Cardiac fibroblast (primary cell): ENCODE data around the gene PASK.
"Not testable (repeated sequence)": the region's sequence is repeated elsewhere in the genome, so short reads cannot be mapped to it uniquely, and the experiment has no call there.

Experiments
- DNase-seq, 2 donors: peaks; one replicate each; pipeline versions ENCODE4 v3.0.0 to v3.0.0-alpha.2; 2010; ENCODE audit warnings: low read depth in 2 of 2
- H3K4me3 ChIP-seq, 2 donors: replicated peaks in 1 of 2; 1 replicate in 1 of 2; 2 replicates in 1 of 2; pipeline ENCODE4 v1.5.1; 2011; ENCODE audit warnings: low read depth in 2 of 2, low read length in 2 of 2, mild to moderate bottlenecking in 2 of 2, moderate library complexity in 1 of 2
- CTCF ChIP-seq: IDR thresholded peaks from one replicate; pipeline ENCODE4 v1.5.1; 2011; ENCODE audit warnings: low read depth, mild to moderate bottlenecking, low read length, inconsistent platforms

Gene PASK

GRCh38 chr2:241148891-241149674 lies at the start of gene PASK:
PASK (minus strand) TSS chr2:241149472; CDS start chr2:241143032, 6,440 bp downstream.
- TF ChIP-seq CTCF: no peak
- DNase-seq: peak; percentile 94 to 95
- peak within 1 kb of the TSS; percentile 84 to 85 for H3K4me3 ChIP-seq

- no peak for TF ChIP-seq CTCF
- no peak for DNase-seq
- H3K4me3 ChIP-seq: no peak overlapping the region
These were observed 49.4 kb upstream of the PASK start for GRCh38 chr2:241198381-241199279.

DNA sequence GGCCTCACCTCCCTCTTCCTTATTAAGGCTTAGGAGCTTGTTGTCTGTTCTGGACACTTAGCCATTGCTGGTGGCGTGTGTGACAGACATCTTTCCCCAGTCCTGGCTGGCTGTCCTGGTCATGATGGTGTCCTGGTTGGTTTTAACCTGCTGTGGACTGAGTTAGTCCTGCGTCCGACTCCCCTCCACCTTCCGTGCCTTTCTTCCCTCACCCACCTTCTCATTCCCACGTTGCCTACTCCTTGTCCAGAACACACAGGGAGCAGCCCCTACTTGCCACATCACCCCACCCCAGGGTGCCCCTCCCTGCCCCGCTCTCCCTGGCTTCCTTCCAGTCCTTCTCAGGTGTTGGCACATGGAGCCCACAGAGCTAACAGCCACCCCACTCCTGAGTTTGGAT lies 48.7 kb upstream of the PASK start:
- no peak for DNase-seq
- no peak overlapping the region for H3K4me3 ChIP-seq
- no peak for TF ChIP-seq CTCF

DNA sequence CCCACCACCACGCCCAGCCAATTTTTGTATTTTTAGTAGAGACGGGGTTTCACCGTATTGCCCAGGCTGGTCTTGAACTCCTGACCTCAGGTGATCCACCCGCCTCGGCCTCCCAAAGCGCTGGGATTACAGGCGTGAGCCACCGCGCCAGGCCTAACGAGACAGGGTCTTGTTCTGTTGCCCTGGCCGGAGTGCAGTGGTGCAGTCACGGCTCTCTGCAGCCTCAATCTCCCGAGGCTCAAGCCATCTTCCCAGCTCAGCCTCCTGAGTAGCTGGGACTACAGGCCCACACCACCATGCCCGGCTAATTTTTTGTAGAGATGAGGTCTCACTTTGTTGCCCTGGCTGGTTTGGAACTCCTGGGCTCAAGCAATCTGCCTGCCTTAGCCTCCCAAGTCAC lies 48.0 kb upstream of the PASK start:
- H3K4me3 ChIP-seq, DNase-seq: not testable (repeated sequence)

DNA sequence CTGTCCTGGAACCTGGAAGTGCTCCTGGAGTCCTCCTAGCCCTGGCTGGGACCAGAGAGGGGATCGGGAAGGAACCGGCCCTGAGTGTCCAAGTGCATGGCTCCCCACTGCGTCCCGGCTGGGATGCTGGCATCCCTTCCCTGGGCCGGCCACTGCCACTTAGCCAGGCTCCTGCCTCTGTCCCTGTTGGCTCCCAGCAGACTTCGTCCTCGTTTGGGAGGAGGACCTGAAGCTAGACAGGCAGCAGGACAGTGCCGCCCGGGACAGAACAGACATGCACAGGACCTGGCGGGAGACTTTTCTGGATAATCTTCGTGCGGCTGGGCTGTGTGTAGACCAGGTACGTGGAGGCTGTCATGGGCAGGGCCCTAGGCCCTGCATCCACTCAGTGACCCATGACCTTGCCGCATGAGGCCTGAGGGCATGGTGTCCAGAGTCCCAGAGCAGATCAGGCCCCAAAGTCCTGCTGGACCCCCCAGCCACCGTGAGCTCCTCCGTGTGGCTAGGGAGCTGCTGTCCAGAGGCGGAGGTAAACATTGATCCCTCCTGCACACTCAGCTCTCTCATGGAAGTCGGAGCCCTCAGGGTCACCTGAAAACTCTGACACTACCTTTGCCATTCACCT lies 46.3 kb upstream of the PASK start:
- no peak for DNase-seq
- no peak overlapping the region for H3K4me3 ChIP-seq
- TF ChIP-seq CTCF: no peak

DNA sequence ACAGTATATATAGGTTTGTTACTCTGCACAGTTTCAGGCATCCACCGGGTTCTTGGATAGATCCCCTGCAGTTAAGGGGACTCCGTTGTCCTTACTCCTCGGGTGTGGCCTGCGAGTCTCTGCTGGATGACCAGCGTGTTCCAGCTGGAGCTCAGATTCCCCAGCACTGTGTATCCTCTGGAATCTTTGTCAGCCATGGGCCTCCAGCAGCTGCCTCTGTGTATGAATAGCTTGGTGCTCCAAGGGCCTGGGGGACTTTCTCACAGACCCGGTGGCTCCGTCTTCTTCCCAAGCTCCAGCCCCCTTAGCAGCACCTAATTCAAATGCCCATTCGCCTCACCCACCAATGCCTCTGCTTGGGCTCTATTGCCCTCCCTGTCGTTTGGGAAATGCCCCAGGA lies 45.5 kb upstream of the PASK start:
- no peak for TF ChIP-seq CTCF
- DNase-seq: no peak
- H3K4me3 ChIP-seq: no peak overlapping the region

DNA sequence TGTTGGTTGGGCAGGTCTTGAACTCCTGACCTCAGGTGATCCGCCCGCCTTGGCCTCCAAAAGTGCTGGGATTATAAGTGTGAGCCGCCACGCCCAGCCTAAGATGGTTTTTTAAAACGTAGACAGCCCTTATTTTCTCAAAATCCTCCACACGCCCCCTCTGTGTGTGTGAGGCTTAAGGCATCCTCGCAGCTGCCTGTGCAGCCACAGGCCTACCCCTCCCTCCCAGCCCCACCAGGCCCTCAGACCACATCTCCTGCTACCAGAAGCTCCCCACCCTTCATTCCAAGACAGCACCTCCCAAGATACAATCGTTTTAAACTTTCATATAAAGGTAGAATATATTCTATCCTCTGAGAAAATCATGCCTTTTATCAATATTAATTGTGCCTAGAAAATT lies 44.0 kb upstream of the PASK start:
- DNase-seq: no peak
- TF ChIP-seq CTCF: no peak
- no peak overlapping the region for H3K4me3 ChIP-seq
